CD4-positive, CD25-positive, alpha-beta regulatory T cell (primary cell): Measurements from ENCODE around the gene THEM5. TPM values are rescaled to one million over a fixed set of nuclear protein-coding genes. Genes with fewer than 3 reads are reported as not detected.

Experiments used
- ATAC-seq, 2 donors: fragments of 150-1000 bp; cut with Tn5 transposase; one replicate each; pipeline ENCODE4 v1.10.0; 2021; ENCODE audit warnings: low read depth in 2 of 2, moderate number of reproducible peaks in 2 of 2, moderate library complexity in 1 of 2
- DNase-seq, 3 donors: peaks; one replicate each; pipeline versions ENCODE4 v3.0.0 to v3.0.0-alpha.2; 2012 to 2022; ENCODE audit warnings: mixed read lengths in 1 of 3
- H3K27ac ChIP-seq: one replicate; pipeline ENCODE4 v1.7.0; 2013; ENCODE audit warnings: mild to moderate bottlenecking, low read length; ENCODE audit not compliant: insufficient read depth, poor library complexity, severe bottlenecking
- H3K27me3 ChIP-seq: one replicate; pipeline ENCODE4 v1.7.0; 2013; ENCODE audit warnings: low read length; ENCODE audit not compliant: control insufficient read depth, insufficient read depth
- H3K36me3 ChIP-seq: one replicate; pipeline ENCODE4 v1.7.0; 2013; ENCODE audit warnings: mild to moderate bottlenecking, low read length, moderate library complexity; ENCODE audit not compliant: control insufficient read depth, insufficient read depth
- H3K4me1 ChIP-seq: 2 replicates; pipeline ENCODE4 v1.7.0; 2013; ENCODE audit warnings: mild to moderate bottlenecking, low read length; ENCODE audit not compliant: insufficient read depth, control insufficient read depth, poor library complexity, severe bottlenecking
- H3K4me3 ChIP-seq: one replicate; pipeline ENCODE4 v1.7.0; 2013; ENCODE audit warnings: low read depth, mild to moderate bottlenecking, low read length, moderate library complexity
- H3K9me3 ChIP-seq, 2 experiments: 1 replicate in 1 of 2; 2 replicates in 1 of 2; pipeline ENCODE4 v1.7.0; 2013; ENCODE audit warnings: low read length in 2 of 2, mild to moderate bottlenecking in 1 of 2, moderate library complexity in 1 of 2; ENCODE audit not compliant: control insufficient read depth in 2 of 2
- H3K27ac Mint-ChIP-seq, 3 donors: one replicate each; pipeline ENCODE4 v1.8.0; 2020 to 2022; ENCODE audit warnings: mild to moderate bottlenecking in 3 of 3, mixed read lengths in 3 of 3, moderate library complexity in 2 of 3
- H3K27me3 Mint-ChIP-seq: one replicate; pipeline ENCODE4 v1.8.0; 2022; ENCODE audit warnings: mild to moderate bottlenecking, mixed read lengths
- H3K36me3 Mint-ChIP-seq: one replicate; pipeline ENCODE4 v1.8.0; 2020; ENCODE audit warnings: mixed read lengths
- H3K4me1 Mint-ChIP-seq, 4 donors: one replicate each; pipeline ENCODE4 v1.8.0; 2020 to 2022; ENCODE audit warnings: mixed read lengths in 4 of 4, mild to moderate bottlenecking in 1 of 4
- H3K4me3 Mint-ChIP-seq, 4 donors: one replicate each; pipeline ENCODE4 v1.8.0; 2020 to 2022; ENCODE audit warnings: mild to moderate bottlenecking in 4 of 4, mixed read lengths in 4 of 4, moderate library complexity in 3 of 4
- H3K9me3 Mint-ChIP-seq, 7 donors: one replicate each; pipeline ENCODE4 v1.8.0; 2020 to 2022; ENCODE audit warnings: mixed read lengths in 7 of 7, mild to moderate bottlenecking in 3 of 7, moderate library complexity in 2 of 7
- polyA plus RNA-seq, 4 donors: library from polyadenylated mRNA; unstranded; fragments of 300-500 nt; fragmentation: Illumina TruSeq; gene quantifications; one replicate each; pipeline ENCODE4 v1.2.3, GENCODE V29; 2021
- total RNA-seq: library from RNA; stranded (reverse); gene quantifications from one replicate; pipeline ENCODE4 v1.2.3, GENCODE V29; 2022

The THEM5 gene
- total and polyA plus RNA-seq, 5 donors from 2014 or later, result 0.25 TPM; not detected in 4

DNA sequence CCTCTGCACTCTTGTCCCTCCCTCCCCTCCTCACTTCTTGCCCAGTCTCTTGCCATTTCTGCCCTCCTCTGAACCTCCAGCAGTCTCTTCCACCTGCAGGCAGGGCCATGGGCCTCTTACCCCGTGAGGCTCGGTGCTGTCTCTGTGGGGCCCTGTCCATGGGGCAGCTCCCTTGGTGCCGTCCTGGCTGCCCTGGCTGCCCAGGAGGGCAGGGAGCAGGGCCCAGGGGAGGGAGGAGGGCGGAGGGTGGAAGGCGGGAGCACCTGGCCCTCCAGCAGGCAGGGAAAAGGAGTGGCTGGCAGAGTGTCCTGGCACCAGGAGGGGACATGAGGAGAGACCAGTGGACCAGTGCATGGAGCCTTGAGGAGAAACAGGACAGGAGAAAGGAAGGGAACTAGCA lies 21.9 kb downstream of the THEM5 start, which contains the start of gene RORC:
Gene RORC, minus strand, starts transcription at position 198 of the 400 bp plus-strand sequence. Its CDS starts 38 bp downstream, at position 160.
- H3K9me3 Mint-ChIP-seq, result no peaks in the 10 kb centered on the region
- H3K27me3 ChIP-seq, result no peaks in the 10 kb centered on the region
- H3K9me3 ChIP-seq, result no peaks in the 10 kb centered on the region
- H3K27me3 Mint-ChIP-seq, result no peaks in the 10 kb centered on the region
- H3K27ac ChIP-seq, result peak within 1 kb of the TSS; percentile 65
- no peak for DNase-seq
- no peaks in the 10 kb centered on the region for H3K36me3 Mint-ChIP-seq
- no peaks in the 10 kb centered on the region for H3K36me3 ChIP-seq
- ATAC-seq, result no peak
- peaks cover 88% of the 10 kb centered on the region for H3K4me1 ChIP-seq
- peak within 1 kb of the TSS; percentile 26 for H3K4me3 ChIP-seq
- H3K27ac Mint-ChIP-seq, result peak within 1 kb of the TSS; percentile 76 to 94 (median 82)
- H3K4me1 Mint-ChIP-seq, result peaks cover 16 to 83% (median 41%) of the 10 kb centered on the region in 4 donors
- peak within 1 kb of the TSS; percentile 74 to 83 (median 79) for H3K4me3 Mint-ChIP-seq

DNA sequence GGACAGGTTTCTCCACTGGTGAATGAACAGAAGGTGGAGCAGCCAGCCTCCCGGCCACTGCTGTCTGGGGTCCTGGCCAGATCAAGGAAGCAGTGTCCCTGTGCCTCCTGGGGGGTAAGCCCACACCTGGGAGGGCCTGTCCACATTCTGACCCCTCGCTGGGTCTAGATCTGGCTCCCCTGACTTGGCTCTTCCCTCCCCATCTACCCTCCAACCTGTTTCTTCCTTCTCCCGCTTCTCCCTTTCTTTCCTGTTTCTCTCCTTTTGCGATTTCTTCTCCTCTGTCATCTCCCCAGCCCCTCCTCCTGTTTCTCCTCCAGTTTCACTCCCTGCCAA lies 22.3 kb downstream of the THEM5 start:
- no peaks in the 10 kb centered on the region for H3K9me3 ChIP-seq
- H3K27me3 Mint-ChIP-seq, result no peaks in the 10 kb centered on the region
- H3K27ac Mint-ChIP-seq, result peak overlapping the region; percentile 76 to 94 (median 82)
- peak overlapping the region; percentile 65 for H3K27ac ChIP-seq
- H3K4me3 Mint-ChIP-seq, result peak overlapping the region; percentile 44 to 80 (median 76)
- no peaks in the 10 kb centered on the region for H3K36me3 ChIP-seq
- H3K4me1 ChIP-seq, result peaks cover 88% of the 10 kb centered on the region
- H3K9me3 Mint-ChIP-seq, result no peaks in the 10 kb centered on the region
- ATAC-seq (no peak), DNase-seq (no peak)
- H3K27me3 ChIP-seq, result no peaks in the 10 kb centered on the region
- H3K36me3 Mint-ChIP-seq, result no peaks in the 10 kb centered on the region
- peak overlapping the region; percentile 26 for H3K4me3 ChIP-seq
- H3K4me1 Mint-ChIP-seq, result peaks cover 12 to 83% (median 41%) of the 10 kb centered on the region in 4 donors

- Histone ChIP-seq H3K36me3 (no peaks in the 10 kb centered on the region), H3K4me1 (peaks cover 88% of the 10 kb centered on the region), H3K9me3 (no peaks in the 10 kb centered on the region), H3K4me3 (no peak overlapping the region), H3K27ac (peak overlapping the region; percentile 65), H3K27me3 (no peaks in the 10 kb centered on the region)
- Mint-ChIP-seq H3K4me3 (peak overlapping the region; percentile 45 to 80 (median 66)), H3K9me3 (no peaks in the 10 kb centered on the region), H3K4me1 (peaks cover 12 to 85% (median 36%) of the 10 kb centered on the region in 4 donors), H3K27ac (peak overlapping the region; percentile 82 to 94 (median 90)), H3K36me3 (no peaks in the 10 kb centered on the region), H3K27me3 (no peaks in the 10 kb centered on the region)
- DNase-seq (no peak), ATAC-seq (no peak)
Measured at GRCh38 chr1:151830055-151830454, 23.5 kb downstream of the THEM5 start.

- H3K4me3 Mint-ChIP-seq, result peak overlapping the region; percentile 45 to 80 (median 66)
Measured at GRCh38 chr1:151829352-151830046, 24.0 kb downstream of the THEM5 start.

DNA sequence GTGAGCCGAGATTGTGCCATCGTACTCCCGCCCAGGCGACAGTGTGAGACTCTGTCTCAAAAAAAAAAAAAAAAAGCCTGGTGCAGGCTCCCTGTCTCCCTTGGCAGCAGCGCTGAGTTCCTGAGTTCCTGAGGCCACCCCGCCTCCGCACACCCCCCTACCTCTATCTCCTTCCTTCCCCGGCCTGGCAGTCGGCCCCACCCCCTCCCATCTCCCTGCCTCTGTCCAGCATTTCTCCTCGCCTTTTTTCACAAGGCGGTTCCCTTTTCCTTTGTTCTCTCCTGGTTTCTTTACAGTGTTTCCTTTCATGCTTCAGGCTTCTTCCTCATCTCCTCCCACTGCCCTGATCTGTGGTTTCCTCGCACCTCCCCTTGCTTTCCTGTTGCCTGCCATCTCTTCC lies 24.6 kb downstream of the THEM5 start:
- ATAC-seq, result no peak
- Histone ChIP-seq H3K27me3 (no peaks in the 10 kb centered on the region), H3K9me3 (no peaks in the 10 kb centered on the region), H3K4me1 (peaks cover 81% of the 10 kb centered on the region), H3K27ac (peak overlapping the region; percentile 65), H3K36me3 (no peaks in the 10 kb centered on the region), H3K4me3 (peak overlapping the region; percentile 15)
- no peaks in the 10 kb centered on the region for H3K27me3 Mint-ChIP-seq
- H3K36me3 Mint-ChIP-seq, result no peaks in the 10 kb centered on the region
- H3K4me1 Mint-ChIP-seq, result peaks cover 12 to 74% (median 34%) of the 10 kb centered on the region in 4 donors
- no peaks in the 10 kb centered on the region for H3K9me3 Mint-ChIP-seq
- H3K27ac Mint-ChIP-seq, result peak overlapping the region; percentile 82 to 94 (median 82)
- peak overlapping the region; percentile 27 to 80 (median 62) for H3K4me3 Mint-ChIP-seq
- no peak for DNase-seq

More at GRCh38 chr1:151829352-151830046, 24.0 kb downstream of the THEM5 start:
- H3K4me3 ChIP-seq, result peak overlapping the region; percentile 15
- Mint-ChIP-seq H3K4me1 (peaks cover 12 to 79% (median 35%) of the 10 kb centered on the region in 4 donors), H3K9me3 (no peaks in the 10 kb centered on the region), H3K27me3 (no peaks in the 10 kb centered on the region), H3K36me3 (no peaks in the 10 kb centered on the region), H3K27ac (peak overlapping the region; percentile 82 to 94 (median 90))
- H3K9me3 ChIP-seq, result no peaks in the 10 kb centered on the region
- ATAC-seq, result no peak
- DNase-seq, result peak in 1 of 3 donors; percentile 42
- peak overlapping the region; percentile 65 for H3K27ac ChIP-seq
- H3K36me3 ChIP-seq, result no peaks in the 10 kb centered on the region
- peaks cover 83% of the 10 kb centered on the region for H3K4me1 ChIP-seq
- H3K27me3 ChIP-seq, result no peaks in the 10 kb centered on the region

- Mint-ChIP-seq H3K4me3 (peak overlapping the region; percentile 5 to 80 (median 72)), H3K9me3 (no peaks in the 10 kb centered on the region), H3K4me1 (peaks cover 7 to 69% (median 30%) of the 10 kb centered on the region in 4 donors), H3K36me3 (no peaks in the 10 kb centered on the region), H3K27ac (peak overlapping the region; percentile 56 to 94 (median 82)), H3K27me3 (no peaks in the 10 kb centered on the region)
- Histone ChIP-seq H3K4me3 (peak overlapping the region; percentile 48), H3K36me3 (no peaks in the 10 kb centered on the region), H3K27ac (peak overlapping the region; percentile 65), H3K27me3 (no peaks in the 10 kb centered on the region), H3K4me1 (peaks cover 72% of the 10 kb centered on the region), H3K9me3 (no peaks in the 10 kb centered on the region)
- ATAC-seq (no peak), DNase-seq (no peak)
Measured at GRCh38 chr1:151827853-151828252, 25.7 kb downstream of the THEM5 start.

- DNase-seq (no peak), ATAC-seq (no peak)
- Mint-ChIP-seq H3K36me3 (no peaks in the 10 kb centered on the region), H3K27me3 (no peaks in the 10 kb centered on the region), H3K27ac (peak overlapping the region; percentile 91 to 93 (median 91)), H3K9me3 (no peaks in the 10 kb centered on the region), H3K4me3 (peak overlapping the region; percentile 77 to 87 (median 85)), H3K4me1 (peaks cover 7 to 71% (median 37%) of the 10 kb centered on the region in 4 donors)
- peak overlapping the region; percentile 45 for H3K27ac ChIP-seq
- peak overlapping the region; percentile 19 for H3K4me3 ChIP-seq
- no peaks in the 10 kb centered on the region for H3K36me3 ChIP-seq
- no peaks in the 10 kb centered on the region for H3K9me3 ChIP-seq
- H3K4me1 ChIP-seq, result peaks cover 68% of the 10 kb centered on the region
- H3K27me3 ChIP-seq, result no peaks in the 10 kb centered on the region
Measured at GRCh38 chr1:151825751-151826660, 27.5 kb downstream of the THEM5 start.
